GM21825 (cell line): ENCODE data around the gene CD1D.
"Not testable (repeated sequence)": the region's sequence is repeated elsewhere in the genome, so short reads cannot be mapped to it uniquely, and the experiment has no call there.

Experiments
- ATAC-seq: cut with Tn5 transposase; IDR thresholded peaks from one replicate; pipeline ENCODE4 v1.9.1; 2021; ENCODE audit warnings: mild to moderate bottlenecking, moderate library complexity; ENCODE audit not compliant: unreplicated experiment

CD1D gene

DNA sequence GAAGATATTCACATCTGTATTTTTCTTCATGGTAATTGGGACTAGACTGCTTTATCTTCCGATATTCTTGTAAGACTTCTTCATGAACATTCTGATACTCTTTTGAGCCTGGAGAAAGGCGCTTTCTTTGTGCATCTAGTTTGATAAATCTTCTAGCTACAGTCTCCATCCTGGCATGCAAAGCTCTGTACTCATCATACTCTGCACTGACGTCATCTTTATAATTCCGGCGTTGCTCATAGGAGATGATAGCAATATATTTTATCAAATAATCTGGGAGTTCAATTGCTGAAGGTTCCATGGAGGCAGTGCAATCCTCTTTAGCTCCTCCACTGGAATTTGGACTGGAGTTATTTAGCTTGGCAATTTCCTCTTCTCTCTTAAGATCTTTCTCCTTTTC is 4.8 kb upstream of the CD1D start:
- ATAC-seq = not testable (repeated sequence)

- no peak for ATAC-seq
These were observed 4.3 kb upstream of the CD1D start for GRCh38 chr1:158176399-158176798.

DNA sequence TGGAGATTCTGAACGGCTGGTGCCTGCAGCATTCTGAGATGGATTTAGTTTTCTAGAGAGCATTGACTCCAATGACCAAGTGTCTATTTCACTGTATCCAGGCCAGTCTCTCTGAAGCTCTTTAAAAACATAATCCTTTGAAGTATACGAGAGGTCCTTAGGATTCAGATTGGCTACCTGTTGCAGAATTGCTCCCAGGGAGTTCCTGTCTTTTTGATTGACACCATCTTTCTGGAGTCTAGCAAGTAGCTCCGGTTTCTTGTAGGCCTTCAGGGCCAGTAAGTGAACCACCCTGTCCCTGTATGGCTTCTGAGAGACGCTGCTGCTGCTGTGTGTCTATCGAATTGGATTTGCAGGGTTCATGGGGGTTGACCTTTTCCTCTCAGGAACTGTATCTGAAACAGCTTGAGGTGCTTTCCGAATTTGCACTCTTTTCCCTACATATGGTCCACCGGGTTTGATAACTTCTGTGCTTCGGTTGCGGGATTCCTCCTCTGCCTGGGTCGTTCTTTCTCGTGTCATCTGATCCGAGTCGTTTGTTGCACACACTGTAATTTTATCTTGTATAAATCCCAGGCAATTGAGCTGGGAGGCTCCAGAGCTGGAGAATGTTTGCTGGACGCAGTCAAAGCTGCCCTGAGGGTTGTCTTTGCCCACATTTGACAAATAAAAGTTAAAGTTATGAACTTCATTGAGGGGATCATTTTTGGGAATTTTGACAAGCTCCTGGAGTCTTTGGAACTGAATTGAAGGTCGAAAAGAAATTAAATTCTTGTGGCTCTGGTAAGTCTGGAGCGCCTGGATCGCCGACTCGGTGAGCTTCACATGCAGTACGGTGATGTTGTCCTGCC is 3.6 kb upstream of the CD1D start:
- not testable (repeated sequence) for ATAC-seq

- no peak for ATAC-seq
These were observed 2.8 kb upstream of the CD1D start for GRCh38 chr1:158177700-158178450.

GRCh38 chr1:158179301-158180041 is 1.2 kb upstream of the CD1D start:
- ATAC-seq = peak; percentile 90

DNA sequence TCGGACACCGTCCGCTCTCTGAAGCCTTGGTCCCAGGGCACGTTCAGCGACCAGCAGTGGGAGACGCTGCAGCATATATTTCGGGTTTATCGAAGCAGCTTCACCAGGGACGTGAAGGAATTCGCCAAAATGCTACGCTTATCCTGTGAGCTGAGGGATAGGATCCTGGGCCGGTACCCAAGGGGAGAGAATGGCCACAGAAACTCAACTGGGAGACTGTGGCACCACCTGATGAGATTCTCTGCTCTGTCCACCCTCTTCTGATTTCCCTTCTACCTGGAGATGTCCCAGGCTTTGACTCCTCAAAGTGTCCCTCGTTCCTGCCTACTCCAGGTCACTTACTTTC is 855 bp downstream of the CD1D start:
- no peak for ATAC-seq

DNA sequence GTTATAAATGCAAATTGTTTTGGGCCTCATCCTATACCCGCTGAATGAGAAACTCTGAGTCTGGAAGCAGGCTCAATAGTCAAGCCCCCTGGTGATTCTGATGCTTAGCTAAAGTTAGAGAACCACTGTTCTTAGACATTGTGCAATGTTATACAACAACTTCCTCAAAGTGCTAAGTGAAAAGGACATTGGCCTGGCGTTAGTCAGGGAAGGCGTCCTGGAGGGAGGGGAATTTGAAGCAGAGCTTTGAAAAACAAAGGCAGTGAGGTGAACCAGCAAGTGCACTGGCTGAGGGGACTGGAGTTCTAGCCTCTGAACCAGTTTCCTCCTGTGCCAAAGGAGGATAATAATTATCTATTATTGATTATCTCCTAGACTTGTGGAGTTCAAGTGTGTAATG is 5.1 kb downstream of the CD1D start:
- ATAC-seq = no peak

- ATAC-seq = no peak
These were observed 5.5 kb downstream of the CD1D start for GRCh38 chr1:158186180-158186579.

DNA sequence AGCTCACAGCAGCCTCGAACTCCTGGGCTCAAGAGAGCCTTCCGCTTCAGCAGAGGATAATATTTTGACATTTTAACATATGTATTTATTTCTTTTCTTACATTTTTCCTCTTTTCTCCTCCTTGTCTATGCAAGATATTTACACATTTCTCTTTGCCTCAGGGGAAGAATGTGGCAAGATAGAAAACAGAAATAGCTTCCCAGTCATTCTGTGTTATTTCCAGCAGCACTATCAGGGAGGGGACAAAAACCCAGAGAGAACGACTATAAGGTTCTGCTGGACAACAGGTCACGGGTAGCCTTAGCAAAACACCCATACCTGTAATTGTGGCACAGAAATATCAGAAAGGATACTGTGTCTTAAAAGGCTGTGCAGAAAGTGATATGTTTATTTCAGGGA is 7.9 kb downstream of the CD1D start:
- no peak for ATAC-seq

- ATAC-seq = no peak
These were observed 8.9 kb downstream of the CD1D start for GRCh38 chr1:158189624-158190023.

DNA sequence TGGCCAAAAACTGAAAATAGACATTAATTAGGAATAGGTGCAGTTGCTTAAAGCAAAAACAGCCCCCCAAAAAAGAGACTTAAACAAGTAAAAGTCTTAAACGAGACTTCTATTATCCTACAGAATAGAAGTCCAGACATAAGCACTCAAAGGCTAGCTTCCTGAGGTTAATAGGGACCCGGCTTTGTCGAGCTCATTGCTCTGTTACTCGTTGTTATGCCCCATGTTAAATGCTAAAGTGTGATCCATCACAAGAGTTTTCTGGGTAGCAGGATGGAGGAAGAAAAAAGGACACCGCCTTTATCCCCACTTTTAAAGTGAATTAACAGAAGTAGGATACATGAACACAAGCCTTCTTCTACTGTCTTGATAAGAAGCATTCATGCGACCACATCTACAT is 10.6 kb downstream of the CD1D start:
- no peak for ATAC-seq

DNA sequence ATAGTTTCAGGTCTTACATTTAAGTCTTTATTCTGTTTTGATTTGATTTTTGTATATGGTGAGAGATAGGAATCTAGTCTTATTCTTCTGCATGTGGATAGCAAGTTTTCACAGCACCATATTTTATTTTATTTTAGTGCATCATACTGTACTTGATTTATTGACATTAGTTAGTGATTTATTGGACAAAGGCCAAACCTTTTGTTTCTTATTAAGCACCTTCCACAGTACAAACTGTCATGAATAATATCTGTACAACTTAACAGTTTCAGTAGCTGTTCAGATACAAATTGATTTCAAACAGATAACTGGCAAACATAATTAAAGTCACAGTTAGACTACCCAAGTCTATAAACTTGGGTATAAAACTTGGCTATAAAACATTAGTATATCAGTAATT is 15.8 kb downstream of the CD1D start:
- no peak for ATAC-seq

DNA sequence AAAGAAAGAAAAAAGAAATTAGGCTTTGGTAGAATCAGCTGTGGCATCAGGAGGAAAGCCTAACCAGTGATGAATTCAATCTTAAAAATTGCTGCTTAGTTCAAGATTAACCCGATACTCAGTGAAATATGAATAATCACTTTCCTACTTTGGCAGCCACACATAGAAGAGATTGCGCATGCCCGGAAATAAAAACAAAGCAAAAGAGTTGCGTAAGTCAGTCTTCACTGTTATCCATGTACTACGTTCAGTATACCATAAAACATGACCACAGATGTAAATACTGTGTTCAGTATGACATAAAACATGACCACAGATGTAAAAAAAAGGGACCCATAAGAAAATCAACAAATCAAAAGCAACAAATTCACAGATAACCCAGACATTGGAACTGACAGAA is 19.2 kb downstream of the CD1D start:
- ATAC-seq = no peak

DNA sequence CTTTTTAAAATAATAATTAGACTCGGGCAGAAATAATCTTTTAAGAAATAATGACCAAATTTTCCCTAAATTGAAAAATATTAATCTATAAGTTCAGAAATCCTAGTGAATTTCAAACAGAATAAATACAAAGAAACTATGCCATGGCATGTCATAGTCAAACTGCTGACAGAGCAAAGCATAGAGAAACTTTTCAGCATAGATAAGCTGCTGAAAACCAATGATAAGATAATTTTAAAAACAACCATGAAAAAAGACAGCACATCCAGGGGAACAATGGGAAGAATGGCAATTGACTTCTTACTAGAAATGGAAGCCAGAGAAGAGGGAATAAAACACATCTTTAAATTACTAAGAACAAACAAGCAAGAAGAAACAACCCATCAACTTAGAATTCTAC is 19.8 kb downstream of the CD1D start:
- no peak for ATAC-seq

GRCh38 chr1:158203693-158204457 is 23.2 kb downstream of the CD1D start:
- ATAC-seq = no peak

DNA sequence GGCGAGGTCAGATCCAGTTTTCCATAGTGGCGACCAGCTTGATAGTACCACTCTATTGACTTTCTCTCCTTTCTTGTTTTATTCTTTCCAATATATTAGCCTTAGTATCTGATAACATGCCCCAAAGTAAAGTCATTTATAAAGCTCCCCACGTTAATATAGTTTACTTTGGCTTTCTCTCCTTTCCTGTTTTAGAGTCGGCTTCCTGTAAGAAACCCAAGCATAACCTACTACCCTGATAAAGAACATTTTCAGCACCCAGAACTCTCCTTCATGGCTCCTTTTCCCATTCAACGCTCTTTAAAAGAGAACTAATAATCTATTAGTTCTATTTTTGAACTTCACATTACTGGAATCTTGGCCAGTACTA is 23.7 kb downstream of the CD1D start:
- ATAC-seq = no peak

GRCh38 chr1:158208586-158209116 is 28.0 kb downstream of the CD1D start:
- no peak for ATAC-seq

DNA sequence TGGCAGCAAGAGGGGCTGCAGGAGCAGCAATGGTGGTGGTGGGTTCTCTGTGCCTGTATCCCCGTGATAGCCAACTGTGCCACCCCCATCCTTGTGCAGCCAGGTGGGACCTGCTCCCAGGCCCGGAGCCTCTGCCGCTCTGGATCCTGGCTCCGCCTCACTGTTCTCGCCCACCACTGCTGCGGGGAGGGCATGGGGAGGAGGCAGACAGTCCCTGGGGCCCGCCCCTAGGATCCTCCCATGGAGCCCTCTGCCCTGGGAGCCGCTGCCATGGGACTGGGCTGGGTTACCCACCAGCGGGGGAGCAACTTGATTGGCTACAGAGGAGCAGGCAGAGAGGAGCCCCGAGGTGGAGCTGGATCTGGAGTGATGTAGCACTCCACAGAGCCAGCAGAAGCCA is 31.6 kb downstream of the CD1D start:
- no peak for ATAC-seq

DNA sequence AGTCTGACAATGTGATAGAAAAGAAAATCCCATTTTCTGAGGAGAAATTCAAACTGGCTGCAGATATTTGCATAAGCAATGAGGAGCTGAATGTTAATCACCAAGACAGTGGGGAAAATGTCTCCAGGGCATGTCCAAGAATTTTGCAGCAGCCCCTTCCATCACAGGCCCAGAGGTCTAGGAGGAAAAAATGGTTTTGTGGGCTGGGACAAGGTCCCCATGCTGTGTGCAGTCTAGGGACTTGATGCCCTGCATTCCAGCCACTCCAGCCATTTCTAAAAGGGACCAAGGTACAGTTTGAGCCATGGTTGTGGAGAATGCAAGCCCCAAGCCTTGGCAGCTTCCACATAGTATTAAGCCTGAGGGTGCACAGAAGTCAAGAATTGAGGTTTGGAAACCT is 42.8 kb downstream of the CD1D start:
- not testable (repeated sequence) for ATAC-seq

GRCh38 chr1:158227904-158228623 is 47.4 kb downstream of the CD1D start:
- no peak for ATAC-seq
